Daoy (cell line): ENCODE measurements around the gene L3MBTL4. TPM values are rescaled to one million over a fixed set of nuclear protein-coding genes. Genes with fewer than 3 reads are reported as not detected.

ENCODE experiments used
- DNase-seq: peaks from one replicate; pipeline ENCODE4 v3.0.0-alpha.2; 2015; ENCODE audit warnings: low read depth
- total RNA-seq: library from RNA; depleted of rRNA; stranded (reverse); fragments of >200 nt; shearing (Covaris generic); gene quantifications from 2 replicates; pipeline ENCODE4 v1.2.3, GENCODE V29; 2014

L3MBTL4 gene
- total RNA-seq, 1 experiment from 2014 or later, result 2.8 TPM

DNA sequence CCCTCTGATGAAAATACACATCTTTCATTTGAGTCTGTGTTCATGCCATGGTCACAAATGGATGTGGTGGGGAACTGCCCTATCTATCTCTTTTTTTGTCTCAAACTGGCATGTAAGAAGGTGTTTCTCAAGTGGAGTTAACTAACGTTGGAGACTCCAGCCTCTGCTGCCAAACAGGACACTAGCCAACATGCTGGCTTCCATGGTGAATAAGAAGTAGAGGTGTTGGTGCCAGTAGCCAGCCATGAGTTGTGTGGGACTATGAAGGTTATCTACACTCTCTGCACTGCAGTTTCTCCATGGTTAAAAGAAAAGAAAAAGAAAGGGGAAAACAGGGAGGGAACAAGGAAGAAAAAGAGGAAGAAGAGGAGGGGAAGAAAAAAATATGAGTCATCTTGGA, 370.4 kb downstream of the L3MBTL4 start:
- no peak for DNase-seq

- DNase-seq, result no peak
Measured at GRCh38 chr18:6039055-6039454, 375.7 kb downstream of the L3MBTL4 start.

DNA sequence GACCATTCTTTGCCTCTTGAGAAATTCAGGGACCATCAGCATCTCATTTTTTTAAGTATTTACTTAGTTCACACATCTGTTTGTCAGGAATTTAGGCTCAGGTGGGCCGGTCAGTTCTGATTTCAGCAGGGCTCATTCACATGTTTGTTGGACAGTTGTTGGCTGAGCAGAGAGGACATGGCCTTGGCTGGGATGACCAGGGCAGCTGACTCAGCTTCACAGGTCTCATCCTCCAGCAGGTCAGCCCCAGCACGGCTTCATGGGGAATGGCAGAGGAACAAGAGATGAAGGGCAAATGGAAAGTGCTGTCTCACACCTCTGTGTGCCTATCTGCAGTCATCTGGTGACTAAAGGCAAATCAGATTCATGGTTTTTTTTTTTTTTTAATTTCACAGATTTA, 383.3 kb downstream of the L3MBTL4 start:
- no peak for DNase-seq

- no peak for DNase-seq
Measured at GRCh38 chr18:6031002-6031401, 383.7 kb downstream of the L3MBTL4 start.

DNA sequence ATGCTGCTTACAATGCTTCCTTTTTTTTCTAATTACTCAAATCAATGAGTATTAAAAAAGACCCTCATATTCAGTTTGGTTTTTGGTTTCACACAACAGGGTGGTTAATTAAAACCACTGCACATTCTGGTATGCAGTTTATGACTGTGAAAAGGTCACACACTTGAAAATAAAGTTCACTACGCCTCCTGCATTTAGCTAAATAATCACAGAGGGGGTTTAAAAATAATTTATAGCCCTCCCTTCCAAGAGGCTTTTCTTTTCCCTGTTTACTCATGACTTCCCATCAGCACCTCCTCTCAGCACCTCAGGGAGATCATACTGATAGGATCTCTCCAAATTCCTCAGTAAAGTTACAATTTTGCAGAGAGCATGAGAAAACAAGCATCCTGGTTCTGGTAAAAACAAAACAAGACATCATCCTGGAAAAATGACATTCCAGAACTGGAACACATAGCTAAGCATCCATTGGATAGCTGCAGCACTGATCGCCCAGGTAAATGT, 389.9 kb downstream of the L3MBTL4 start:
- DNase-seq, result no peak

DNA sequence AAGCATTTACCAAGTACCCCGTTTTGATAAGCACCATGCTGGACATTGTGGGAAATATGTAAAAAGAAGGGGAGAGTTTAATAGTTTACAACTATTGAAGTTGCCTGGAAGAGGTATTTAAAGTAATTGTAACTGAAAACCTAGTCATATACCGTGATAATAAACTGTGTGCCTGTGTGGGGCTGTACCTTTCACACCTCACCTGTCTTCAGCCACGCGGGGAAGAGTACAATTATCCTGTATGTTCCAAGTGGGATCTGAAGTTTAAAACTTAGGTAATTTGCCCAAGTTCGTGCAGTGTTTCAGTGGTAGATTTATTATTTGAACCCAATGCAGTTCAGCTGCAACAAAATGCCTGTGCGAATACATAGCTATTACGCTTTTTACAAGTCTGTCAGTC, 391.2 kb downstream of the L3MBTL4 start:
- no peak for DNase-seq

GRCh38 chr18:6022845-6023244, 391.9 kb downstream of the L3MBTL4 start:
- DNase-seq, result peak; percentile 45

DNA sequence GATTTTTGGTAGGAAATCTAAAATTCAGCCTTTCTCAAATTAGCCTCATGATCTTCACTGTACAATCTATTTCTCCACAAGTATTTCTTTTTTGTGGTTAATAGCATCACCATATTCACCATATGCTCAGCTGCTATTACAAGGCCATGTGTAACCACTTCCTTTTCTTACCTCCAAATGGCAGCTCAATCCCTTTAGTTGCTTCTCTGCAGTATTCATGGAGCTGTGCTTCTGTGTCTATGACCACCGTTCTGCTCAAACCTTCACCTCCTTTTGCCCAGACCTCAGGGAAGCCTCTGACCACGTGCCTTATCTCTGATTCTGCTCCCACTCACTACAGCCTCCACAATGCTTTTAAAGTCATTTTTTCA, 392.7 kb downstream of the L3MBTL4 start:
- DNase-seq, result no peak

DNA sequence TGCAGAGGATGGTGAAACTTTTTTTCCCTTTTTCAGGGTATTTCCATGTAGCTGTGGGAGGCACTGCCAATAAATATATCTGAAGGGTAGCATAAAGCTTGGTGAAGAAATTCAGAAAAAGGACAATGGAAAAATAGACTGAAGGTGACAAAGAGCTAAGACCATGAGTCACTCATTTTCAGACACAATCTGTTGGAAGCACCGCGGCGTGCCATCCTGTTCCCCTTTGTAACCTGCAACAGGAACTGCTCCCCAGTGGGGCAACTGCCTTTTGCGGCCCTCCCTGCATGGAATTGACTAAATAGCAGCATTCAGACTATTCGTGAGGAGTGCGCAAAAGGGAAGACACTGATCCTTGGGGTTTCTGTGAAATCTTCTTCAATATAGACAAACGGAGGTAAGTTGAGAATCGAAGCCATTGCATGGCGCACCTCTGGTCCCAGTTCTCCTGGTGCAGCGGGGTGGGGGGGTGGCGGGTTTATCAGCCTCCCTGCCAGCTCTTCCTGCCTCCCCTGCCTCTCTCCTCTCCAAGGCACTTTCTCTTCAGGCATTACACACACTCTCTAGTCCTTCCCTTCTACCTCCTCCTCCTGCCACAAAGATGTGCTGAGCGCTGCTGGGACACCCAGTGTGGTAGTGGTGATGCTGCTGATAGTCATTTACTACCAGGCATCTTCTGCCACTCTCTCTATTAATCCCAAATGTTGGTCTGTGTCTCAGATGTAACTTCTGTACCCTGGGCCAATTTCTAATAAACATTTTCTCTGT, 393.2 kb downstream of the L3MBTL4 start:
- DNase-seq, result no peak

DNA sequence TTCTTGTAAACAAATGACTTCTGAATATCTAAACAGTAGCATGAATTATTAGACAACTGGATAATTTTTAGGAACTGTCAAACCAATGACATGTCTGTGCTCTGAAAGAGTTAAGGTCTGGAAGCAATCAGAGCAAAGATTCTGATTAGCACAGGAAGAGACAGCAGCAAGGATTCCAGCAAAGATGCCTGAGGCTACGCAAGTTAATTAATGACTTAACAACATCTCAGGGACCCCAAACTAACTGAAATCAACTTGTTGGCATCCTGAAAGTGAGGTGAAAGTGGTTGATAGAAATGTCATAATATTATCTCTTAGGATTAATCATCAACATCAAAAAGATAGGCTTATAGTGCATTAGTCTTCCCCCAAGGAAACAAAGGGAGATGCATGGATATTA, 396.0 kb downstream of the L3MBTL4 start:
- DNase-seq, result no peak

- DNase-seq, result no peak
Measured at GRCh38 chr18:6017171-6017570, 397.5 kb downstream of the L3MBTL4 start.

DNA sequence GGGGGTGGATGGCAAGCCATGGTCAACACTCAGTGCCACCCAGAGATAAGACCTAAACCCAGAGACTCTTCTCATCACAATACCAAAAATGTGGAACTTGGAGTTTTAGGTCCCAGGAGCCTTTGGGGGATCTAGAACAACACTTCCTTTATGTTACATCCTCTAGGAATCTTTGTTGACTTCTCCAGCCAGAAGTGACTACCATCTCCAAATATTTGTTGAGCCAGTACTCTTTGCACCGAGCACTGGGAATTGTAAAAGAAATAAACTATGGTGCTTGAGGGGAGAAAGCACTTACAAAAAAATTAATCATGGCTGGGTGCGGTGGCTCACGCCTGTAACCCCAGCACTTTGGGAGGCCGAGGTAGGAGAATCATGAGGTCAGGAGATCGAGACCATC, 399.3 kb downstream of the L3MBTL4 start:
- DNase-seq, result no peak

GRCh38 chr18:6013171-6013810, 401.4 kb downstream of the L3MBTL4 start:
- no peak for DNase-seq

- DNase-seq, result no peak
Measured at GRCh38 chr18:6010921-6011320, 403.8 kb downstream of the L3MBTL4 start.

DNA sequence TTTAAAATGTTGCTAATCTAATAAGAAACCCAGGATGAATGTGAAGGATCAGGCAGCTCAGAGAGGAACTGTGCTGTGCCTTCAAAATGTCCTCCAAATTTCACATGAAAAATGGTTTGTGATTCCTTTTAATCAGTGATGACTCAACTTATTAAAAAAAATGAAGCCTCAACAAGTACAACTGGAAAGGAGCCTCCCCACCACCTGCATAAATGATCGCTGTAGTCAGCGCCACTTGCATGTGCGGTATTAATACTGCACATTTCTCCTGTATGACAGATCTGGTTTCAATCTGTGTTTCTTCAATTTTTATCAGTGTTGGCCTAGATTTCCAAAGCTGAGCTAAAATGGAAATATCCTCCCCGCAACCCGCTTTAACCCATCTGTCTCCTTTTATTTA, 404.4 kb downstream of the L3MBTL4 start:
- no peak for DNase-seq

DNA sequence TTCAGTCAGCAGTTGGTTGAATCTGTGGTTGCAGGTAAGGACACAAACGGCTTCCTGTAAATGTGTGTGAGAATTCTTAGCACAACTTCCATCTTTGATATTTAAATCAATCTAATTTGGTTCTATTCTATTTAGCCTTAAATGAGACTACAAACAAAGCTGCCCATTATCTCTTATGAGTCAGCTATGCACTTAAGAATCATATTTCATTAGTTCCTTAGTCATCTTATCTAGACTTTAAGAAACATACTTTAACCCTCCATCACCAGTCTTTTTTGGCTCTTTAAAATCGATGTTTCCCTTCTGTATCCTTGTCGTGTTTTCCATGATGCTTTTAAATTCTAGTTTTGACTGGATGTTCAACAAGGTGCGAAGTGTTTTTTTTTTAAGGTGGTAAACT, 405.0 kb downstream of the L3MBTL4 start:
- DNase-seq, result no peak

DNA sequence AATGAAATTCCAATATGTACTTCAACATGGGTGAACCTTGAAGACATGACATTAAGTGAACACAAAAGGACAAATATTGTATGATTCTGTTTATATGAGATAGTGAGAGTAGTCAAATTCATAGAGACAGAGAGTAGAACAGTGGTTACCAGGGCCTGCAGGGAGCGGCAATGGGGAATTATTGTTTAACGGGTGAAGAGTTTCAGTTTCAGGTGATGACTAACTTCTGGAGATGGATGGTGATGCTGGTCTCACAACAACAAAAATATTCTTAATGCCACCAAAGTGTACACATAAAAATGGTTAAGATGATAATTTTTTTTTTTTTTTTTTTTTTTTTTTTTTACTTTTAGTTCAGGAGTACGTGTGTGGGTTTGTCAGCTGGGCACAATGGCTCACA, 410.0 kb downstream of the L3MBTL4 start:
- no peak for DNase-seq

DNA sequence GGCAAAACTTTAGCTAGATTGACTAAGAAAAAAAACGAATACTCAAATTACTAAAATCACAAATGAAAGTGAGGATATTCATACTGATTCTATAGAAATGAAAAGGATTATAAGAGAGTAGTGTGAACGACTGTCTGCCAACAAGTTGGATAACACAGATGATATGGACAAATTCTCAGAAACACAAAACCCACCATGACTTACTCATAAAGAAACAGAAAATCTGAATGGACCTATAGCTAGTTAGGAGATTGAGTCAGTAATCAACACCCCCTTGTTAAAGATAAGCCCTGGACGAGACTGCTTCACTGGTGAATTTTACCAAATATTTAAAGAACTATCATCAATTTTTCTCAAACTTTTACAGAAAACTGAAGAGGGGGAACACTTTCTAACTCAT, 410.6 kb downstream of the L3MBTL4 start:
- DNase-seq, result no peak

- DNase-seq, result no peak
Measured at GRCh38 chr18:6001867-6002266, 412.8 kb downstream of the L3MBTL4 start.

DNA sequence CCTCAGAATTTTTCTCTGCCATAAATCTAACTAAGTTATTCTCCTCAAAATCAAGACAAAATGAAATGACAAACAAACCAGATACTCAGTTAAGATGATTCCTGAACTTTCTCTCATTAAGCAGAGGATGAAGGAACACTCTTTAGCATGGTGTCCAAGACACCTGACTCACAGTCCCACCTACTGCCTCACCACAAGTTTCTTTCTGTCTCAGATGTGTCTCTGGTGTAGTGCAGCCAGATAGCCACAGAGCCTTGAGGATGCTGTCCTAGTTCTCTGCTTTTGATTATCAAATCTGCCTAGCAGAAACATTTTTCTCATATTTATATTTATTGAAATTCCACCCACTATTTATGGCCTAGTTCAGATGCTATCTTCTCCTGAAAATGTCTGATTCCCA, 415.8 kb downstream of the L3MBTL4 start:
- no peak for DNase-seq

- DNase-seq, result no peak
Measured at GRCh38 chr18:5998166-5998881, 416.4 kb downstream of the L3MBTL4 start.

DNA sequence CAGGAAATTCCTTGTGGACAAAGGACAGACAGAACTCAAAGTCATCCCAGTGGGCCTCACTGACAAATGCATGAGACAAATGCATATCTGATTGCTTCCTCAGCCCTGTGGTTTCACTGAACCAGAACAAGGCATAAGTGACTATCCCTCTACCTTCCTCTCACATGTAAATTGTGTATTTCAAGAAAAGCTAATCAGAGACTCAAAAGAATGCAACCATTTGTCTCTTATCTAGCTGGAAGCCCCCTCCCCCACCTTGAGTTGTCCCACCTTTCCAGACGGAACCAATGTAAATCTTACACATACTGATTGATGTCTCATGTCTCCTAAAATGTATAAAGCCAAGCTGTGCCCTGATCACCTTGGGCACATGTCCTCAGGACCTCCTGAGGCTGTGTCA, 417.4 kb downstream of the L3MBTL4 start:
- DNase-seq, result no peak

DNA sequence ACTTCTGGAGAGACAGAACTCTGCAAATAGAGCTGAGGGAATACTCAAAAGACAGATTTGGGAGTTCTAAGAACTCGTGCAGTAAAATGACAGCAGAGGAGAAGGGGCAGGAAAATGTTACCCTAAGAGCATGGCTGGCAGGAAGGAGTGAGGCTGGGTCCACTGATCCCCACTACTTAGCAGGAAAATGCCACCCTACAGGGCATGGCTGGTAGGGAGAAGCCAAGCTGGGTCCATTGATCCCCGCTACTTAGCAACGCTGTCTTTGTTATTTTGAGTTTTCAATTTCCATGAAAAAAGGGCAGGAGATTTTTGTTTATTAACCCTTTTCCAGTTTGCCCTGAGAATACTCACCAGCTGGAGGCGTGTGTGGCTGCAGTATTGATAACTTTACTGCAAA, 419.1 kb downstream of the L3MBTL4 start:
- no peak for DNase-seq
